Neural progenitor cell (in vitro differentiated cells): Measurements from ENCODE around the gene MPZL1. TPM values are rescaled to one million over a fixed set of nuclear protein-coding genes. Genes with fewer than 3 reads are reported as not detected.
A peak's percentile ranks its signal among the peaks of the same experiment; 100 is the strongest.
"Not testable (repeated sequence)": the region's sequence is repeated elsewhere in the genome, so short reads cannot be mapped to it uniquely, and the experiment has no call there.

Source experiments
- DNase-seq: peaks from one replicate; pipeline ENCODE4 v3.0.0-alpha.2; 2016; ENCODE audit warnings: low spot score
- H2AFZ ChIP-seq: fragments of 200-600 bp; sonication (generic); replicated peaks from 2 replicates; pipeline ENCODE4 v1.6.1; 2016; ENCODE audit warnings: antibody characterized with exemption
- H3F3A ChIP-seq: fragments of 200-600 bp; sonication (generic); 2 replicates; pipeline ENCODE4 v1.6.1; 2016; ENCODE audit warnings: antibody characterized with exemption, low read depth
- H3K27ac ChIP-seq: fragments of 200-600 bp; sonication (generic); 2 replicates; pipeline ENCODE4 v1.5.1; 2016; ENCODE audit warnings: mild to moderate bottlenecking
- H3K27me3 ChIP-seq: fragments of 200-600 bp; sonication (generic); 2 replicates; pipeline ENCODE4 v1.6.1; 2016; ENCODE audit warnings: mild to moderate bottlenecking, moderate library complexity
- H3K36me3 ChIP-seq: fragments of 200-600 bp; sonication (generic); 2 replicates; pipeline ENCODE4 v1.5.1; 2016
- H3K4me1 ChIP-seq: fragments of 200-600 bp; sonication (generic); 2 replicates; pipeline ENCODE4 v1.6.1; 2016; ENCODE audit warnings: mixed run types
- H3K4me2 ChIP-seq: fragments of 200-600 bp; sonication (generic); 2 replicates; pipeline ENCODE4 v1.6.1; 2016
- H3K4me3 ChIP-seq: fragments of 200-600 bp; sonication (generic); 2 replicates; pipeline ENCODE4 v1.5.1; 2016
- H3K79me2 ChIP-seq: fragments of 200-600 bp; sonication (generic); 2 replicates; pipeline ENCODE4 v1.6.1; 2016; ENCODE audit warnings: low read depth
- H3K9ac ChIP-seq: fragments of 200-600 bp; sonication (generic); 2 replicates; pipeline ENCODE4 v1.6.1; 2016
- H3K9me3 ChIP-seq: fragments of 200-600 bp; sonication (generic); 2 replicates; pipeline ENCODE4 v1.5.1; 2016; ENCODE audit warnings: low read depth
- H4K20me1 ChIP-seq: fragments of 200-600 bp; sonication (generic); 2 replicates; pipeline ENCODE4 v1.6.1; 2016; ENCODE audit warnings: low read depth
- H3K27ac Mint-ChIP-seq: 3 replicates; pipeline ENCODE4 v1.8.0; 2021; ENCODE audit warnings: mixed read lengths
- H3K27me3 Mint-ChIP-seq: 2 replicates; pipeline ENCODE4 v1.8.0; 2022; ENCODE audit warnings: low read depth, mild to moderate bottlenecking, inconsistent platforms, moderate library complexity, mixed read lengths; ENCODE audit not compliant: insufficient read depth
- H3K36me3 Mint-ChIP-seq: 3 replicates; pipeline ENCODE4 v1.8.0; 2021; ENCODE audit warnings: mixed read lengths
- H3K4me1 Mint-ChIP-seq: 3 replicates; pipeline ENCODE4 v1.8.0; 2021; ENCODE audit warnings: mixed read lengths
- H3K4me3 Mint-ChIP-seq: 3 replicates; pipeline ENCODE4 v1.8.0; 2021; ENCODE audit warnings: mild to moderate bottlenecking, moderate library complexity, mixed read lengths
- H3K9me3 Mint-ChIP-seq: 3 replicates; pipeline ENCODE4 v1.8.0; 2020; ENCODE audit warnings: mixed read lengths
- CTCF ChIP-seq: fragments of 200-600 bp; sonication (generic); IDR thresholded peaks from 2 replicates; pipeline ENCODE4 v1.5.1; 2017; ENCODE audit warnings: antibody characterized with exemption, mild to moderate bottlenecking
- EZH2 ChIP-seq: fragments of 200-600 bp; sonication (generic); IDR thresholded peaks from 2 replicates; pipeline ENCODE4 v1.6.1; 2017; ENCODE audit warnings: antibody characterized with exemption, mild to moderate bottlenecking, moderate library complexity
- EZH2phosphoT487 ChIP-seq: fragments of 200-600 bp; sonication (generic); IDR thresholded peaks from 2 replicates; pipeline ENCODE4 v1.6.1; 2017; ENCODE audit warnings: antibody characterized with exemption
- total RNA-seq: library from RNA; depleted of rRNA; stranded (reverse); fragments of >200 nt; gene quantifications from 2 replicates; pipeline ENCODE4 v1.2.3, GENCODE V29; 2015; ENCODE audit warnings: low replicate concordance

The MPZL1 gene
- total RNA-seq, 1 donor from 2014 or later = 125 TPM

- H3K4me3 Mint-ChIP-seq = peak overlapping the region; percentile 72
- peaks cover 5% of the 10 kb centered on the region for H3K79me2 ChIP-seq
- TF ChIP-seq CTCF (no peak), EZH2phosphoT487 (no peak), EZH2 (no peak)
- peaks cover under 1% of the 10 kb centered on the region for H4K20me1 ChIP-seq
- H3K9me3 ChIP-seq = no peaks in the 10 kb centered on the region
- H3K27me3 Mint-ChIP-seq = peaks cover 33% of the 10 kb centered on the region
- no peaks in the 10 kb centered on the region for H3K4me1 ChIP-seq
- H3K36me3 Mint-ChIP-seq = peaks cover 6% of the 10 kb centered on the region
- no peak overlapping the region for H3K4me2 ChIP-seq
- H3K4me1 Mint-ChIP-seq = peaks cover 31% of the 10 kb centered on the region
- no peak overlapping the region for H2AFZ ChIP-seq
- no peak for DNase-seq
- H3K9ac ChIP-seq = no peak overlapping the region
- no peak overlapping the region for H3K27ac Mint-ChIP-seq
- H3K27me3 ChIP-seq = peaks cover 17% of the 10 kb centered on the region
- H3F3A ChIP-seq = peaks cover 42% of the 10 kb centered on the region
- H3K4me3 ChIP-seq = no peak overlapping the region
- H3K9me3 Mint-ChIP-seq = peaks cover 8% of the 10 kb centered on the region
- H3K36me3 ChIP-seq = no peaks in the 10 kb centered on the region
- no peak overlapping the region for H3K27ac ChIP-seq
These were observed 4.4 kb upstream of the MPZL1 start for GRCh38 chr1:167717351-167717750.

GRCh38 chr1:167718914-167719691 lies 2.7 kb upstream of the MPZL1 start:
- no peaks in the 10 kb centered on the region for H3K9me3 ChIP-seq
- TF ChIP-seq EZH2phosphoT487 (no peak), CTCF (no peak), EZH2 (no peak)
- no peak overlapping the region for H3K4me2 ChIP-seq
- H3K27ac ChIP-seq = no peak overlapping the region
- Mint-ChIP-seq H3K36me3 (peaks cover 6% of the 10 kb centered on the region), H3K27me3 (peaks cover 20% of the 10 kb centered on the region), H3K27ac (no peak overlapping the region), H3K4me1 (peaks cover 34% of the 10 kb centered on the region), H3K4me3 (peak overlapping the region; percentile 2), H3K9me3 (peaks cover 8% of the 10 kb centered on the region)
- H3K79me2 ChIP-seq = peaks cover 23% of the 10 kb centered on the region
- H4K20me1 ChIP-seq = peaks cover 18% of the 10 kb centered on the region
- peak; percentile 19 for DNase-seq
- no peak overlapping the region for H3K9ac ChIP-seq
- peaks cover 28% of the 10 kb centered on the region for H3F3A ChIP-seq
- H2AFZ ChIP-seq = no peak overlapping the region
- no peaks in the 10 kb centered on the region for H3K27me3 ChIP-seq
- peaks cover 11% of the 10 kb centered on the region for H3K4me1 ChIP-seq
- no peak overlapping the region for H3K4me3 ChIP-seq
- no peaks in the 10 kb centered on the region for H3K36me3 ChIP-seq

GRCh38 chr1:167719715-167720421 lies 1.9 kb upstream of the MPZL1 start:
- Histone ChIP-seq H3K79me2 (peaks cover 30% of the 10 kb centered on the region), H3F3A (peaks cover 25% of the 10 kb centered on the region), H3K4me1 (peaks cover 13% of the 10 kb centered on the region), H4K20me1 (peaks cover 25% of the 10 kb centered on the region)
- peaks cover 16% of the 10 kb centered on the region for H3K27me3 Mint-ChIP-seq
- H3K27ac Mint-ChIP-seq, H3K27ac ChIP-seq, H3K36me3 ChIP-seq, H3K9me3 Mint-ChIP-seq, H3K27me3 ChIP-seq, H3K4me3 ChIP-seq, H3K36me3 Mint-ChIP-seq, H3K9ac ChIP-seq, H2AFZ ChIP-seq, H3K4me2 ChIP-seq, H3K9me3 ChIP-seq, DNase-seq: not testable (repeated sequence)
- H3K4me1 Mint-ChIP-seq = peaks cover 35% of the 10 kb centered on the region
- peak overlapping the region; percentile 97 for H3K4me3 Mint-ChIP-seq
